ENCODE results near the gene HNRNPK.

HNRNPK gene

GRCh38 chr9:83991355-83991754, 11.3 kb upstream of the HNRNPK start:
- H3K4me1 ChIP-seq (ENCODE audit: control insufficient read depth, low read depth, low read length) = no peaks in the 10 kb centered on the region
- H3K9me3 ChIP-seq (ENCODE audit: control insufficient read depth, low read depth, low read length) = no peaks in the 10 kb centered on the region
- peaks cover 11% of the 10 kb centered on the region for H3K36me3 ChIP-seq (ENCODE audit: control insufficient read depth, low read depth, low read length)
- no peak overlapping the region for H3K27ac ChIP-seq (ENCODE audit: low read length)
- no peaks in the 10 kb centered on the region for H3K27me3 ChIP-seq (ENCODE audit: control insufficient read depth, insufficient read depth, low read length)
- no peak overlapping the region for H3K9ac ChIP-seq (ENCODE audit: low read length)
- no peak overlapping the region for H3K4me3 ChIP-seq (ENCODE audit: low read length)

- no peak overlapping the region for H3K9ac ChIP-seq (ENCODE audit: low read length)
- H3K4me3 ChIP-seq (ENCODE audit: low read length) = no peak overlapping the region
- H3K27me3 ChIP-seq (ENCODE audit: control insufficient read depth, insufficient read depth, low read length) = no peaks in the 10 kb centered on the region
- no peak overlapping the region for H3K27ac ChIP-seq (ENCODE audit: low read length)
- peaks cover 2% of the 10 kb centered on the region for H3K4me1 ChIP-seq (ENCODE audit: control insufficient read depth, low read depth, low read length)
- H3K36me3 ChIP-seq (ENCODE audit: control insufficient read depth, low read depth, low read length) = peaks cover 11% of the 10 kb centered on the region
- H3K9me3 ChIP-seq (ENCODE audit: control insufficient read depth, low read depth, low read length) = no peaks in the 10 kb centered on the region
These were observed 8.4 kb upstream of the HNRNPK start for GRCh38 chr9:83988411-83988810.

GRCh38 chr9:83987402-83987791, 7.4 kb upstream of the HNRNPK start:
- Histone ChIP-seq H3K4me3 (ENCODE audit: low read length) (no peak overlapping the region), H3K27ac (ENCODE audit: low read length) (no peak overlapping the region), H3K27me3 (ENCODE audit: control insufficient read depth, insufficient read depth, low read length) (no peaks in the 10 kb centered on the region), H3K9ac (ENCODE audit: low read length) (no peak overlapping the region), H3K9me3 (ENCODE audit: control insufficient read depth, low read depth, low read length) (no peaks in the 10 kb centered on the region), H3K36me3 (ENCODE audit: control insufficient read depth, low read depth, low read length) (peaks cover 11% of the 10 kb centered on the region), H3K4me1 (ENCODE audit: control insufficient read depth, low read depth, low read length) (peaks cover 12% of the 10 kb centered on the region)

- Histone ChIP-seq H3K27ac (ENCODE audit: low read length) (no peak overlapping the region), H3K9ac (ENCODE audit: low read length) (no peak overlapping the region), H3K36me3 (ENCODE audit: control insufficient read depth, low read depth, low read length) (peaks cover 11% of the 10 kb centered on the region), H3K9me3 (ENCODE audit: control insufficient read depth, low read depth, low read length) (no peaks in the 10 kb centered on the region), H3K4me3 (ENCODE audit: low read length) (no peak overlapping the region), H3K4me1 (ENCODE audit: control insufficient read depth, low read depth, low read length) (peaks cover 16% of the 10 kb centered on the region), H3K27me3 (ENCODE audit: control insufficient read depth, insufficient read depth, low read length) (no peaks in the 10 kb centered on the region)
These were observed 6.9 kb upstream of the HNRNPK start for GRCh38 chr9:83986765-83987401.

- Histone ChIP-seq H3K27me3 (ENCODE audit: control insufficient read depth, insufficient read depth, low read length) (no peaks in the 10 kb centered on the region), H3K27ac (ENCODE audit: low read length) (no peak overlapping the region)
These were observed 6.2 kb upstream of the HNRNPK start for GRCh38 chr9:83986195-83986594.

GRCh38 chr9:83981126-83981871, 1.3 kb upstream of the HNRNPK start:
- Histone ChIP-seq H3K36me3 (ENCODE audit: control insufficient read depth, low read depth, low read length) (peaks cover 28% of the 10 kb centered on the region), H3K9ac (ENCODE audit: low read length) (peak overlapping the region; percentile 100), H3K27me3 (ENCODE audit: control insufficient read depth, insufficient read depth, low read length) (no peaks in the 10 kb centered on the region), H3K27ac (ENCODE audit: low read length) (peak overlapping the region; percentile 100), H3K9me3 (ENCODE audit: control insufficient read depth, low read depth, low read length) (no peaks in the 10 kb centered on the region), H3K4me3 (ENCODE audit: low read length) (peak overlapping the region; percentile 98), H3K4me1 (ENCODE audit: control insufficient read depth, low read depth, low read length) (peaks cover 23% of the 10 kb centered on the region)

More at GRCh38 chr9:83986195-83986594, 6.2 kb upstream of the HNRNPK start:
- no peaks in the 10 kb centered on the region for H3K9me3 ChIP-seq (ENCODE audit: control insufficient read depth, low read depth, low read length)
- peaks cover 11% of the 10 kb centered on the region for H3K36me3 ChIP-seq (ENCODE audit: control insufficient read depth, low read depth, low read length)
- peaks cover 16% of the 10 kb centered on the region for H3K4me1 ChIP-seq (ENCODE audit: control insufficient read depth, low read depth, low read length)
- no peak overlapping the region for H3K4me3 ChIP-seq (ENCODE audit: low read length)
- no peak overlapping the region for H3K9ac ChIP-seq (ENCODE audit: low read length)

GRCh38 chr9:83980395-83981125, 545 bp upstream of the HNRNPK start, which contains the start of gene RMI1:
Gene RMI1, plus strand, starts transcription at chr9:83980805. Its CDS starts 20,182 bp downstream, at chr9:84000987.
- Histone ChIP-seq H3K36me3 (ENCODE audit: control insufficient read depth, low read depth, low read length) (peaks cover 35% of the 10 kb centered on the region), H3K9ac (ENCODE audit: low read length) (peak within 1 kb of the TSS; percentile 100), H3K27me3 (ENCODE audit: control insufficient read depth, insufficient read depth, low read length) (no peaks in the 10 kb centered on the region), H3K4me3 (ENCODE audit: low read length) (peak within 1 kb of the TSS; percentile 98), H3K4me1 (ENCODE audit: control insufficient read depth, low read depth, low read length) (peaks cover 23% of the 10 kb centered on the region), H3K27ac (ENCODE audit: low read length) (peak within 1 kb of the TSS; percentile 100), H3K9me3 (ENCODE audit: control insufficient read depth, low read depth, low read length) (no peaks in the 10 kb centered on the region)

- H3K9ac ChIP-seq (ENCODE audit: low read length) = peak overlapping the region; percentile 100
- H3K36me3 ChIP-seq (ENCODE audit: control insufficient read depth, low read depth, low read length) = peaks cover 49% of the 10 kb centered on the region
- peak overlapping the region; percentile 100 for H3K27ac ChIP-seq (ENCODE audit: low read length)
- peaks cover 23% of the 10 kb centered on the region for H3K4me1 ChIP-seq (ENCODE audit: control insufficient read depth, low read depth, low read length)
- peak overlapping the region; percentile 98 for H3K4me3 ChIP-seq (ENCODE audit: low read length)
- no peaks in the 10 kb centered on the region for H3K27me3 ChIP-seq (ENCODE audit: control insufficient read depth, insufficient read depth, low read length)
- no peaks in the 10 kb centered on the region for H3K9me3 ChIP-seq (ENCODE audit: control insufficient read depth, low read depth, low read length)
These were observed 813 bp downstream of the HNRNPK start for GRCh38 chr9:83978992-83979811.

GRCh38 chr9:83977196-83977595, 2.8 kb downstream of the HNRNPK start:
- Histone ChIP-seq H3K4me1 (ENCODE audit: control insufficient read depth, low read depth, low read length) (peaks cover 10% of the 10 kb centered on the region), H3K9me3 (ENCODE audit: control insufficient read depth, low read depth, low read length) (no peaks in the 10 kb centered on the region), H3K27me3 (ENCODE audit: control insufficient read depth, insufficient read depth, low read length) (no peaks in the 10 kb centered on the region), H3K36me3 (ENCODE audit: control insufficient read depth, low read depth, low read length) (peaks cover 69% of the 10 kb centered on the region), H3K9ac (ENCODE audit: low read length) (peak overlapping the region; percentile 100), H3K27ac (ENCODE audit: low read length) (no peak overlapping the region), H3K4me3 (ENCODE audit: low read length) (peak overlapping the region; percentile 98)

GRCh38 chr9:83976372-83976771, 3.6 kb downstream of the HNRNPK start:
- H3K9ac ChIP-seq (ENCODE audit: low read length) = no peak overlapping the region

GRCh38 chr9:83975300-83975699, 4.7 kb downstream of the HNRNPK start:
- H3K27ac ChIP-seq (ENCODE audit: low read length) = no peak overlapping the region
- H3K36me3 ChIP-seq (ENCODE audit: control insufficient read depth, low read depth, low read length) = peaks cover 88% of the 10 kb centered on the region
- H3K4me1 ChIP-seq (ENCODE audit: control insufficient read depth, low read depth, low read length) = peaks cover 6% of the 10 kb centered on the region
- no peak overlapping the region for H3K9ac ChIP-seq (ENCODE audit: low read length)
- no peak overlapping the region for H3K4me3 ChIP-seq (ENCODE audit: low read length)
- no peaks in the 10 kb centered on the region for H3K9me3 ChIP-seq (ENCODE audit: control insufficient read depth, low read depth, low read length)
- no peaks in the 10 kb centered on the region for H3K27me3 ChIP-seq (ENCODE audit: control insufficient read depth, insufficient read depth, low read length)

More at GRCh38 chr9:83976372-83976771, 3.6 kb downstream of the HNRNPK start:
- Histone ChIP-seq H3K4me3 (ENCODE audit: low read length) (no peak overlapping the region), H3K27me3 (ENCODE audit: control insufficient read depth, insufficient read depth, low read length) (no peaks in the 10 kb centered on the region), H3K9me3 (ENCODE audit: control insufficient read depth, low read depth, low read length) (no peaks in the 10 kb centered on the region), H3K36me3 (ENCODE audit: control insufficient read depth, low read depth, low read length) (peaks cover 77% of the 10 kb centered on the region), H3K27ac (ENCODE audit: low read length) (no peak overlapping the region), H3K4me1 (ENCODE audit: control insufficient read depth, low read depth, low read length) (peaks cover 6% of the 10 kb centered on the region)
